Stimulated activated CD4-positive, alpha-beta T cell treated with anti-CD3 and anti-CD28 coated beads, Interleukin-4, amount 100 ng/mL, for 24 hours (primary cell): ENCODE results near the gene GALNT14.
"Not testable (repeated sequence)": the region's sequence is repeated elsewhere in the genome, so short reads cannot be mapped to it uniquely, and the experiment has no call there.

Experiments used
- DNase-seq: peaks from one replicate; pipeline ENCODE4 v3.0.0-alpha.2; 2020

GALNT14 gene

GRCh38 chr2:30933496-30933895, 204.7 kb downstream of the GALNT14 start:
- DNase-seq: no peak

GRCh38 chr2:30932870-30933269, 205.4 kb downstream of the GALNT14 start:
- no peak for DNase-seq

- DNase-seq: no peak
These were observed 206.3 kb downstream of the GALNT14 start for GRCh38 chr2:30931841-30932407.

GRCh38 chr2:30930716-30931115, 207.5 kb downstream of the GALNT14 start:
- DNase-seq: no peak

GRCh38 chr2:30927465-30928075, 210.7 kb downstream of the GALNT14 start:
- DNase-seq: no peak

- no peak for DNase-seq
These were observed 211.6 kb downstream of the GALNT14 start for GRCh38 chr2:30926606-30927005.

GRCh38 chr2:30923623-30924022, 214.6 kb downstream of the GALNT14 start:
- DNase-seq: no peak

GRCh38 chr2:30920511-30920910, 217.7 kb downstream of the GALNT14 start:
- DNase-seq: no peak

GRCh38 chr2:30915486-30915885, 222.8 kb downstream of the GALNT14 start:
- DNase-seq: no peak

- DNase-seq: no peak
These were observed 223.8 kb downstream of the GALNT14 start for GRCh38 chr2:30914456-30914855.

- DNase-seq: no peak
These were observed 226.2 kb downstream of the GALNT14 start for GRCh38 chr2:30912056-30912455.

GRCh38 chr2:30911327-30911726, 226.9 kb downstream of the GALNT14 start:
- no peak for DNase-seq

- DNase-seq: no peak
These were observed 227.6 kb downstream of the GALNT14 start for GRCh38 chr2:30910686-30911085.

- DNase-seq: not testable (repeated sequence)
These were observed 233.8 kb downstream of the GALNT14 start for GRCh38 chr2:30904437-30904836.

GRCh38 chr2:30903326-30903725, 234.9 kb downstream of the GALNT14 start:
- DNase-seq: no peak

- DNase-seq: no peak
These were observed 237.9 kb downstream of the GALNT14 start for GRCh38 chr2:30900381-30900780.

GRCh38 chr2:30899516-30900054, 238.7 kb downstream of the GALNT14 start:
- DNase-seq: no peak

- DNase-seq: no peak
These were observed 240.7 kb downstream of the GALNT14 start for GRCh38 chr2:30897539-30897938.

- DNase-seq: no peak
These were observed 243.6 kb downstream of the GALNT14 start for GRCh38 chr2:30894498-30895119.

GRCh38 chr2:30888852-30889409, 249.3 kb downstream of the GALNT14 start:
- DNase-seq: no peak

- no peak for DNase-seq
These were observed 252.2 kb downstream of the GALNT14 start for GRCh38 chr2:30886080-30886479.

- DNase-seq: no peak
These were observed 254.4 kb downstream of the GALNT14 start for GRCh38 chr2:30883822-30884221.

- DNase-seq: no peak
These were observed 255.1 kb downstream of the GALNT14 start for GRCh38 chr2:30883184-30883583.

- DNase-seq: no peak
These were observed 257.7 kb downstream of the GALNT14 start for GRCh38 chr2:30880516-30880915.
